Breast epithelium (tissue), 4 donors: Measurements from ENCODE around the gene TF. TPM values are rescaled to one million over a fixed set of nuclear protein-coding genes. Genes with fewer than 3 reads are reported as not detected.

Source experiments
- DNase-seq, 2 donors: peaks; one replicate each; pipeline ENCODE4 v3.0.0-alpha.2; 2019; ENCODE audit warnings: low spot score in 2 of 2
- H3K27ac ChIP-seq, 2 donors: fragments of 200-600 bp; sonication (generic) in 1 of 2; one replicate each; pipeline ENCODE4 v1.5.1; 2016 to 2019; ENCODE audit warnings: mild to moderate bottlenecking in 1 of 2
- H3K27me3 ChIP-seq, 2 donors: fragments of 200-600 bp; sonication (generic) in 1 of 2; one replicate each; pipeline versions ENCODE4 v1.5.1 to v1.6.0; 2017 to 2019; ENCODE audit warnings: control low read depth in 1 of 2, mild to moderate bottlenecking in 1 of 2
- H3K36me3 ChIP-seq: fragments of 200-600 bp; one replicate; pipeline ENCODE4 v1.5.1; 2019
- H3K4me1 ChIP-seq, 2 donors: fragments of 200-600 bp; sonication (generic); one replicate each; pipeline ENCODE4 v1.5.1; 2016 to 2019; ENCODE audit warnings: control low read depth in 1 of 2
- H3K4me3 ChIP-seq, 3 donors: fragments of 200-600 bp; sonication (generic); 1 replicate in 2 of 3; 2 replicates in 1 of 3; pipeline ENCODE4 v1.5.1; 2016 to 2019; ENCODE audit warnings: mild to moderate bottlenecking in 3 of 3, moderate library complexity in 2 of 3
- H3K9me3 ChIP-seq, 2 donors: fragments of 200-600 bp; sonication (generic) in 1 of 2; one replicate each; pipeline ENCODE4 v1.5.1; 2016 to 2019; ENCODE audit warnings: control low read depth in 1 of 2
- CTCF ChIP-seq, 3 donors: fragments of 450-650 bp; IDR thresholded peaks; one replicate each; pipeline ENCODE4 v1.5.1; 2016 to 2017; ENCODE audit warnings: antibody characterized with exemption in 3 of 3, mild to moderate bottlenecking in 3 of 3, moderate library complexity in 3 of 3
- POLR2A ChIP-seq: fragments of 450-650 bp; IDR thresholded peaks from one replicate; pipeline ENCODE4 v1.6.1; 2016; ENCODE audit warnings: antibody characterized with exemption, mild to moderate bottlenecking, moderate library complexity
- POLR2AphosphoS5 ChIP-seq, 3 donors: sonication (generic); formaldehyde crosslinking; IDR thresholded peaks; one replicate each; pipeline ENCODE4 v1.6.1; 2017; ENCODE audit warnings: antibody characterized with exemption in 3 of 3
- intact Hi-C: fragments of 100-400 bp; cut with DNase I; formaldehyde crosslinking; loops from one replicate; pipeline ENCODE4 v1.15.1; 2023; ENCODE audit warnings: low total_unique reads
- total RNA-seq, 3 donors: library from RNA; depleted of rRNA; stranded (reverse); fragments of >200 nt; gene quantifications; one replicate each; pipeline ENCODE4 v1.1.0, GENCODE V29; 2016

TF gene
- total RNA-seq, 3 donors from 2014 or later = 6.3 to 22.9 (median 8.5) TPM

GRCh38 chr3:133840767-133841166 lies 94.6 kb downstream of the TF start:
- Histone ChIP-seq H3K36me3 (no peaks in the 10 kb centered on the region), H3K27me3 (no peaks in the 10 kb centered on the region), H3K4me1 (no peaks in the 10 kb centered on the region), H3K27ac (no peak overlapping the region), H3K4me3 (no peak overlapping the region), H3K9me3 (no peaks in the 10 kb centered on the region)
- no peak for DNase-seq
- no peak for TF ChIP-seq CTCF (IDR thresholded peaks at IDR 0.05)
- TF ChIP-seq POLR2A = no peak
- TF ChIP-seq POLR2AphosphoS5 (IDR thresholded peaks at IDR 0.05) = no peak
- intact Hi-C loops = no loop called here

- Histone ChIP-seq H3K27ac (no peak overlapping the region), H3K9me3 (no peaks in the 10 kb centered on the region), H3K27me3 (no peaks in the 10 kb centered on the region), H3K36me3 (no peaks in the 10 kb centered on the region), H3K4me1 (no peaks in the 10 kb centered on the region), H3K4me3 (no peak overlapping the region)
- no peak for DNase-seq
- TF ChIP-seq CTCF (IDR thresholded peaks at IDR 0.05) (no peak), POLR2AphosphoS5 (IDR thresholded peaks at IDR 0.05) (no peak), POLR2A (no peak)
- intact Hi-C loops = no loop called here
Measured at GRCh38 chr3:133841196-133841595, 95.0 kb downstream of the TF start.

- no peaks in the 10 kb centered on the region for H3K36me3 ChIP-seq
- H3K27me3 ChIP-seq = no peaks in the 10 kb centered on the region
- H3K27ac ChIP-seq = no peak overlapping the region
- no peaks in the 10 kb centered on the region for H3K9me3 ChIP-seq
- intact Hi-C loops = no loop called here
- H3K4me1 ChIP-seq = no peaks in the 10 kb centered on the region
- no peak for TF ChIP-seq POLR2A
- no peak for TF ChIP-seq CTCF (IDR thresholded peaks at IDR 0.05)
- TF ChIP-seq POLR2AphosphoS5 (IDR thresholded peaks at IDR 0.05) = no peak
- DNase-seq = no peak
- H3K4me3 ChIP-seq = no peak overlapping the region
Measured at GRCh38 chr3:133842158-133842557, 96.0 kb downstream of the TF start.

- TF ChIP-seq POLR2A = no peak
- TF ChIP-seq CTCF (IDR thresholded peaks at IDR 0.05) = no peak
- TF ChIP-seq POLR2AphosphoS5 (IDR thresholded peaks at IDR 0.05) = no peak
- no peak for DNase-seq
- no peaks in the 10 kb centered on the region for H3K9me3 ChIP-seq
- no peaks in the 10 kb centered on the region for H3K4me1 ChIP-seq
- no peaks in the 10 kb centered on the region for H3K36me3 ChIP-seq
- intact Hi-C loops = no loop called here
- H3K27me3 ChIP-seq = no peaks in the 10 kb centered on the region
- H3K27ac ChIP-seq = no peak overlapping the region
- H3K4me3 ChIP-seq = no peak overlapping the region
Measured at GRCh38 chr3:133843634-133844033, 97.4 kb downstream of the TF start.

- DNase-seq = no peak
Measured at GRCh38 chr3:133845127-133845526, 98.9 kb downstream of the TF start.

More at GRCh38 chr3:133845127-133845526, 98.9 kb downstream of the TF start:
- H3K27ac ChIP-seq = no peak overlapping the region
- H3K4me3 ChIP-seq = no peak overlapping the region
- intact Hi-C loops = no loop called here
- no peaks in the 10 kb centered on the region for H3K27me3 ChIP-seq
- no peaks in the 10 kb centered on the region for H3K4me1 ChIP-seq
- H3K36me3 ChIP-seq = no peaks in the 10 kb centered on the region
- TF ChIP-seq POLR2A (no peak), POLR2AphosphoS5 (IDR thresholded peaks at IDR 0.05) (no peak), CTCF (IDR thresholded peaks at IDR 0.05) (no peak)
- no peaks in the 10 kb centered on the region for H3K9me3 ChIP-seq

Other genes starting within 250 kb of the TF start
- 100 to 1,000 TPM; 119 to 188 (median 141) TPM for gene CDV3, start 172.7 kb upstream of the TF start, total RNA-seq
- 10 to 100 TPM; 33.4 to 58.1 (median 38.7) TPM for gene TOPBP1, start 84.5 kb upstream of the TF start, total RNA-seq
- gene SRPRB, start 59.4 kb downstream of the TF start, total RNA-seq = 10 to 100 TPM; 17.1 to 35.1 (median 28.4) TPM
- 1 to 10 TPM; 1.8 to 3.9 (median 3.4) TPM for gene RAB6B, start 149.5 kb downstream of the TF start, total RNA-seq